H1 (cell line): ENCODE results near the gene COMMD7. TPM values are rescaled to one million over a fixed set of nuclear protein-coding genes. Genes with fewer than 3 reads are reported as not detected.

Source experiments
- CTCF ChIA-PET: fragments of 300-600 bp; sonication (Branson Sonifier 250); formaldehyde crosslinking; loops from one replicate; lab custom pipeline; 2021; ENCODE audit not compliant: partially characterized antibody; lab: Charles Lee
- POLR2A ChIA-PET: fragments of 300-600 bp; sonication (Branson Sonifier 250); formaldehyde crosslinking; loops from one replicate; lab custom pipeline; 2021; ENCODE audit warnings: inconsistent platforms; ENCODE audit not compliant: partially characterized antibody; lab: Charles Lee
- DNase-seq, 2 experiments: peaks; one replicate each; pipeline versions ENCODE4 v3.0.0 to v3.0.0-alpha.2; 2010 to 2022; ENCODE audit warnings: low spot score in 2 of 2, low read depth in 1 of 2, mixed read lengths in 1 of 2
- FAIRE-seq: peaks from 2 replicates; lab custom pipeline; 2011; peaks lifted over from hg19 to GRCh38; lab: Jason Lieb, UNC
- H2AFZ ChIP-seq: 2 replicates; pipeline ENCODE4 v1.8.1; 2012; ENCODE audit warnings: low read length, inconsistent platforms
- H2AK5ac ChIP-seq: 2 replicates; pipeline ENCODE4 v1.6.1; 2013; ENCODE audit warnings: low read depth, low read length
- H2BK120ac ChIP-seq: replicated peaks from 2 replicates; pipeline ENCODE3; 2013; ENCODE audit warnings: low read depth, low read length, inconsistent platforms
- H2BK12ac ChIP-seq: 2 replicates; pipeline ENCODE4 v1.6.1; 2013; ENCODE audit warnings: low read depth, low read length
- H2BK15ac ChIP-seq: 2 replicates; pipeline ENCODE4 v1.6.1; 2013; ENCODE audit warnings: low read length
- H2BK20ac ChIP-seq: 2 replicates; pipeline ENCODE4 v1.6.1; 2013; ENCODE audit warnings: low read length
- H2BK5ac ChIP-seq: 2 replicates; pipeline ENCODE4 v1.6.1; 2013; ENCODE audit warnings: low read depth, low read length
- H3K14ac ChIP-seq: 2 replicates; pipeline ENCODE4 v1.6.1; 2013; ENCODE audit warnings: inconsistent platforms; ENCODE audit not compliant: insufficient read length
- H3K18ac ChIP-seq: 2 replicates; pipeline ENCODE4 v1.6.1; 2013; ENCODE audit warnings: low read length; ENCODE audit errors: extremely low read depth
- H3K23ac ChIP-seq: 2 replicates; pipeline ENCODE4 v1.6.1; 2013; ENCODE audit warnings: inconsistent platforms; ENCODE audit not compliant: insufficient read length
- H3K23me2 ChIP-seq: 2 replicates; pipeline ENCODE4 v1.6.1; 2013; ENCODE audit warnings: low read depth, low read length
- H3K27ac ChIP-seq: 2 replicates; pipeline ENCODE4 v1.6.1; 2011; ENCODE audit warnings: low read depth, low read length, inconsistent platforms
- H3K27me3 ChIP-seq, 4 experiments: replicated peaks in 1 of 4; 1 replicate in 1 of 4; 2 replicates in 3 of 4; pipeline versions ENCODE4 v1.6.1 to v1.8.1; 2011 to 2013; ENCODE audit warnings: low read length in 3 of 4, mild to moderate bottlenecking in 3 of 4, inconsistent platforms in 2 of 4, mixed read lengths in 2 of 4, moderate library complexity in 1 of 4; ENCODE audit not compliant: control insufficient read depth in 3 of 4, insufficient read depth in 3 of 4; ENCODE audit errors: extremely low read depth in 1 of 4
- H3K36me3 ChIP-seq, 4 experiments: 2 replicates each; pipeline versions ENCODE4 v1.6.1 to v1.8.1; 2011 to 2013; ENCODE audit warnings: mild to moderate bottlenecking in 4 of 4, low read length in 3 of 4, moderate library complexity in 2 of 4, control low read depth in 1 of 4, inconsistent platforms in 1 of 4; ENCODE audit not compliant: insufficient read depth in 4 of 4, control insufficient read depth in 2 of 4
- H3K4ac ChIP-seq: replicated peaks from 2 replicates; pipeline ENCODE3; 2013; ENCODE audit warnings: low read length, low read depth, mixed read lengths, inconsistent platforms; ENCODE audit not compliant: insufficient read length
- H3K4me1 ChIP-seq, 4 experiments: replicated peaks in 1 of 4; 1 replicate in 1 of 4; 2 replicates in 3 of 4; pipeline versions ENCODE4 v1.6.1 to v1.8.1; 2011 to 2013; ENCODE audit warnings: low read length in 3 of 4, inconsistent platforms in 2 of 4, mixed read lengths in 1 of 4; ENCODE audit not compliant: insufficient read depth in 4 of 4, control insufficient read depth in 3 of 4
- H3K4me2 ChIP-seq, 2 experiments: 2 replicates each; pipeline versions ENCODE4 v1.6.1 to v1.8.1; 2011 to 2013; ENCODE audit warnings: low read depth in 2 of 2, low read length in 2 of 2, control low read depth in 1 of 2, inconsistent platforms in 1 of 2, mild to moderate bottlenecking in 1 of 2; ENCODE audit not compliant: insufficient read depth in 1 of 2
- H3K4me3 ChIP-seq, 4 experiments: fragments of 200-600, 300-600 bp in 1 of 4; sonication (generic), shearing (Covaris generic), sonication (Bioruptor Twin) in 1 of 4; 2 replicates each; pipeline versions ENCODE4 v1.5.1 to v1.8.1; 2011 to 2016; ENCODE audit warnings: low read length in 4 of 4, low read depth in 3 of 4, control low read depth in 2 of 4, inconsistent platforms in 2 of 4, mild to moderate bottlenecking in 2 of 4, mixed read lengths in 1 of 4, moderate library complexity in 1 of 4; ENCODE audit not compliant: insufficient read depth in 2 of 4; ENCODE audit errors: extremely low read depth in 1 of 4
- H3K56ac ChIP-seq: replicated peaks from 2 replicates; pipeline ENCODE3; 2013; ENCODE audit warnings: low read depth, mild to moderate bottlenecking, mixed read lengths, low read length, inconsistent platforms; ENCODE audit not compliant: insufficient read length
- H3K79me1 ChIP-seq: 2 replicates; pipeline ENCODE4 v1.6.1; 2013; ENCODE audit warnings: low read depth, low read length, control low read depth
- H3K79me2 ChIP-seq, 2 experiments: 2 replicates each; pipeline versions ENCODE4 v1.6.1 to v1.8.1; 2012 to 2013; ENCODE audit warnings: low read length in 2 of 2, mild to moderate bottlenecking in 2 of 2, inconsistent platforms in 1 of 2; ENCODE audit not compliant: insufficient read depth in 2 of 2, control insufficient read depth in 1 of 2
- H3K9ac ChIP-seq, 4 experiments: replicated peaks in 1 of 4; 1 replicate in 1 of 4; 2 replicates in 3 of 4; pipeline versions ENCODE4 v1.6.1 to v1.8.1; 2011 to 2013; ENCODE audit warnings: low read depth in 3 of 4, low read length in 3 of 4, control low read depth in 2 of 4, mild to moderate bottlenecking in 2 of 4, moderate library complexity in 2 of 4, inconsistent platforms in 1 of 4; ENCODE audit errors: extremely low read depth in 1 of 4
- H3K9me3 ChIP-seq, 2 experiments: 2 replicates each; pipeline versions ENCODE4 v1.6.1 to v1.8.1; 2012 to 2013; ENCODE audit warnings: mild to moderate bottlenecking in 2 of 2, moderate library complexity in 2 of 2, control low read depth in 1 of 2, inconsistent platforms in 1 of 2, low read depth in 1 of 2, low read length in 1 of 2, mixed read lengths in 1 of 2; ENCODE audit not compliant: insufficient read depth in 2 of 2
- H4K20me1 ChIP-seq, 2 experiments: replicated peaks in 1 of 2; 2 replicates each; pipeline versions ENCODE3 to v1.8.1; 2011 to 2013; ENCODE audit warnings: inconsistent platforms in 2 of 2, low read length in 2 of 2, mild to moderate bottlenecking in 1 of 2; ENCODE audit not compliant: insufficient read depth in 2 of 2, control insufficient read depth in 1 of 2
- H4K5ac ChIP-seq: 2 replicates; pipeline ENCODE4 v1.6.1; 2013; ENCODE audit warnings: low read length, low read depth, mixed read lengths, inconsistent platforms; ENCODE audit not compliant: insufficient read length
- H4K8ac ChIP-seq: 2 replicates; pipeline ENCODE4 v1.8.0; 2013; ENCODE audit warnings: mild to moderate bottlenecking, moderate library complexity, low read length, inconsistent platforms; ENCODE audit not compliant: insufficient read depth; ENCODE audit errors: extremely low read depth
- H4K91ac ChIP-seq: replicated peaks from 2 replicates; pipeline ENCODE3; 2013; ENCODE audit warnings: low read length, mixed read lengths, inconsistent platforms; ENCODE audit not compliant: insufficient read length
- CREB1 ChIP-seq: IDR thresholded peaks from 2 replicates; pipeline ENCODE4 v1.6.1; 2012; ENCODE audit warnings: inconsistent platforms
- WGBS, 2 experiments: shearing (Covaris generic) in 1 of 2; methylation state at CpG; one replicate each; pipeline versions ENCODE4 v1.1.6 to v1.1.7; 2013 to 2015; ENCODE audit warnings: low lambda C conversion rate in 2 of 2, mixed read lengths in 2 of 2, inconsistent platforms in 1 of 2, low coverage in 1 of 2, missing lambda C conversion rate in 1 of 2; ENCODE audit not compliant: insufficient replicate concordance in 2 of 2, insufficient coverage in 1 of 2, insufficient read length in 1 of 2; ENCODE audit errors: extremely low coverage in 1 of 2, missing lambda C conversion rate in 1 of 2; 5-methylcytosine and 5-hydroxymethylcytosine counted together
- polyA plus RNA-seq, 7 experiments: library from polyadenylated mRNA; depleted of rRNA in 3 of 7; stranded (reverse) in 5 of 7; unstranded in 2 of 7; fragments of >200 nt in 5 of 7; fragments of 200-250 nt in 2 of 7; gene quantifications; 1 replicate in 5 of 7; 2 replicates in 1 of 7; 4 replicates in 1 of 7; pipeline versions ENCODE4 v1.2.1 to v1.2.3, GENCODE V29; 2011 to 2013; ENCODE audit warnings: missing spikeins in 2 of 7, mixed read lengths in 2 of 7
- total RNA-seq: library from RNA; stranded (reverse); fragmentation: NEBNext Ultra II Directional; extraction: Animal tissue kit (Norgen Biotek cat#: 25700); gene quantifications from 2 replicates; pipeline ENCODE4 v1.2.1, GENCODE V29; 2021

Gene COMMD7
- total and polyA plus RNA-seq, 2 of the 8 experiments (the other 6 are each of a cell fraction or from before 2014, with no cell fraction given) = 39.4 to 48.9 TPM

GRCh38 chr20:32711346-32711745 lies 31.9 kb downstream of the COMMD7 start:
- Histone ChIP-seq H2AFZ (no peak overlapping the region), H3K27me3 (no peaks in the 10 kb centered on the region), H2AK5ac (no peak overlapping the region), H4K20me1 (peaks cover 0 to 1% of the 10 kb centered on the region in 2 experiments), H4K5ac (no peak overlapping the region), H2BK15ac (0 out of 2 replicates have a peak overlapping the region, but pooled peaks have one; percentile 61), H3K79me2 (peaks cover 0 to 22% of the 10 kb centered on the region in 2 experiments; a peak in 3 of 4 replicates), H3K4ac (no peak overlapping the region), H2BK20ac (no peak overlapping the region), H3K9me3 (no peaks in the 10 kb centered on the region), H3K23me2 (no peaks in the 10 kb centered on the region), H3K79me1 (no peaks in the 10 kb centered on the region; the same call in 1 of the 2 replicates), H3K27ac (no peak overlapping the region), H2BK12ac (no peak overlapping the region), H3K4me1 (peaks cover 2 to 19% (median 6%) of the 10 kb centered on the region in 4 experiments; a peak in 4 of 7 replicates), H3K4me2 (no peak overlapping the region), H3K9ac (no peak overlapping the region), H3K36me3 (peaks cover 0 to 16% (median 0%) of the 10 kb centered on the region in 4 experiments; a peak in 3 of 8 replicates), H2BK120ac (no peak overlapping the region), H3K56ac (no peak overlapping the region), H3K14ac (no peak overlapping the region), H4K91ac (no peak overlapping the region), H2BK5ac (no peak overlapping the region; the same call in 1 of the 2 replicates), H3K4me3 (no peak overlapping the region), H4K8ac (peak overlapping the region; percentile 14; the same call in 1 of the 2 replicates), H3K23ac (no peak overlapping the region), H3K18ac (no peak overlapping the region)
- ChIA-PET CTCF (interaction anchor here (1.2 to 4.3 kb wide), 2 partner anchors 52 to 67 kb away, joined by 3 to 13 read pairs; no protein-coding TSS in a partner anchor), POLR2A (interaction anchor here (0.9 to 1.2 kb wide), 4 partner anchors 9 to 60 kb away, joined by 3 to 4 read pairs (median 3); partner anchors contain the start of gene COMMD7)
- 100% methylated on average over 4 of the region's 4 CpGs; no CpG with 5 or more reads in 1 of the 2 experiments for WGBS, 2 experiments
- FAIRE-seq (no peak), DNase-seq (no peak)
- TF ChIP-seq CREB1 = no peak
